Measurements from ENCODE around the gene ADAM21. TPM values are rescaled to one million over a fixed set of nuclear protein-coding genes. Genes with fewer than 3 reads are reported as not detected.
"Not testable (repeated sequence)": the region's sequence is repeated elsewhere in the genome, so short reads cannot be mapped to it uniquely, and the experiment has no call there.

ADAM21 gene
- total RNA-seq, 4 donors from 2014 or later, result not detected

DNA sequence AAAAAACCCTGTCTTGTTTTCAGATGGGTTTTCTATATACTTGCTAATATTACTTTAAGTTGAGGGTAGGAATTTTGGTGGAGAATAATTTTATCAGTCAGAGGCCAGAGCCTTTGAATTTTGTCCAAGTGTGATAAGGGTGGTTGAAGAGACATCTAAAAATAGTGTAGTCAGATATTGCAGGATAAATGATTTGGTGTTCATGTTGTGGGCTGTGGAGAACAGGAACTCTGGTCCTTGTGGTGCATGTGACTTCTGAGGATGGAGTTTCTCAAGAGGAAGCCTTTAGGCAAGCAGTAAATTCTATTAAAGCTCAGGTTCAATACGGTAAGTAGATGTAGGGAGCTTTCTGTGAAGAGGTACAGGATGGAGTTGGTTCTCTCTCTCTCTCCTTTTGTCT lies 2.8 kb downstream of the ADAM21 start:
- DNase-seq (ENCODE audit: low spot score) (no peak), ATAC-seq (ENCODE audit: low FRiP score) (no peak)
- no peak for TF ChIP-seq CTCF (IDR thresholded peaks at IDR 0.05)

DNA sequence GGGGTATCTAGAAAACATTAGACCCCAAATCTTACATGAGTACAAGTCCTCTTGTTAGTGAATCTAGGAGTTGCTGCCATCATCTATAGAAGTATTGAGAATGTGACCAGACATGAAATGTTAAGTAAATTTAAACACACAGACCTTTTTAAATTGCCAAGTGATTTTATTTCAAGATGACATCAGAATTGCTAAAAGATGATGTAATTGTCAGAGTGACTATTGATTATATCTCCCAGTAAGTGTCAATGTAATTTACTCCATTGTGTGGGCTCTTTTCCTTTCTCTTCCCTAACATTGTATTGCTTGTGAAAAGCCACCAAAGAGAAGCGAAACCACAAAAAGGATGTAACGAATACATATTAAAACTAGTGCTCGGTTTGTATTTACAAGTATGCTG lies 16.8 kb downstream of the ADAM21 start:
- DNase-seq (ENCODE audit: low spot score) (no peak), ATAC-seq (ENCODE audit: low FRiP score) (no peak)
- TF ChIP-seq CTCF (IDR thresholded peaks at IDR 0.05), result no peak

GRCh38 chr14:70470863-70471563 lies 19.0 kb downstream of the ADAM21 start:
- not testable (repeated sequence) for ATAC-seq (ENCODE audit: low FRiP score); DNase-seq (ENCODE audit: low spot score)

GRCh38 chr14:70472253-70473159 lies 20.5 kb downstream of the ADAM21 start:
- ATAC-seq (ENCODE audit: low FRiP score) (no peak), DNase-seq (ENCODE audit: low spot score) (no peak)
- no peak for TF ChIP-seq CTCF (IDR thresholded peaks at IDR 0.05)

GRCh38 chr14:70473825-70474224 lies 21.9 kb downstream of the ADAM21 start:
- no peak for DNase-seq (ENCODE audit: low spot score)
- no peak for ATAC-seq (ENCODE audit: low FRiP score)
- TF ChIP-seq CTCF (IDR thresholded peaks at IDR 0.05), result no peak

DNA sequence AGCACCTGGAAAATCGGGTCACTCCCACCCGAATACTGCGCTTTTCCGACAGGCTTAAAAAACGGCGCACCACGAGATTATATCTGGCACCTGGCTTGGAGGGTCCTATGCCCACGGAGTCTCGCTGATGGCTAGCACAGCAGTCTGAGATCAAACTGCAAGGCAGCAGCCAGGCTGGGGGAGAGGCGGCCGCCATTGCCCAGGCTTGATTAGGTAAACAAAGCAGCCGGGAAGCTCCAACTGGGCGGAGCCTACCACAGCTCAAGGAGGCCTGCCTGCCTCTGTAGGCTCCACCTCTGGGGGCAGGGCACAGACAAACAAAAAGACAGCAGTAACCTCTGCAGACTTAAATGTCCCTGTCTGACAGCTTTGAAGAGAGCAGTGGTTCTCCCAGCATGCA lies 23.5 kb downstream of the ADAM21 start:
- not testable (repeated sequence) for ATAC-seq (ENCODE audit: low FRiP score); DNase-seq (ENCODE audit: low spot score)

DNA sequence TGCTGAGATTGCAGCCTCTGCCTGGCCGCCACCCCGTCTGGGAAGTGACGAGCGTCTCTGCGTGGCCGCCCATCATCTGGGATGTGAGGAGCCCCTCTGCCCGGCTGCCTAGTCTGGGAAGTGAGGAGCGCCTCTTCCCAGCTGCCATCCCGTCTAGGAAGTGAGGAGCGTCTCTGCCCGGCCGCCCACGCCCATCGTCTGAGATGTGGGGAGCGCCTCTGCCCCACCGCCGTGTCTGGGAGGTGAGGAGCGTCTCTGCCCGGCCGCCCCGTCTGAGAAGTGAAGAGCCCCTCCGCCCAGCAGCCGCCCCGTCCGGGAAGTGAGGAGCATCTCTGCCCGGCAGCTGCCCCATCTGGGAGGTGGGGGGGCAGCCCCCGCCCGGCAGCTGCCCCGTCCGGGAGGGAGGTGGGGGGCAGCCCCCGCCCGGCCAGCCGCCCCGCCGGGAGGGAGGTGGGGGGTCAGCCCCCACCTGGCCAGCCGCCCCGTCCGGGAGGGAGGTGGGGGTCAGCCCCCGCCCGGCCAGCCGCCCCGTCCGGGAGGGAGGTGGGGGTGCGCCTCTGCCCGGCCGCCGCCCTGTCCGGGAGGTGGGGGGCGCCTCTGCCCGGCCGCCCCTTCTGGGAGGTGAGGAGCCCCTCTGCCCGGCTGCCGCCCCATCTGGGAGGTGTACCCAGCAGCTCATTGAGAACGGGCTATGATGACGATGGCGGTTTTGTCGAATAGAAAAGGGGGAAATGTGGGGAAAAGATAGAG lies 25.6 kb downstream of the ADAM21 start:
- not testable (repeated sequence) for DNase-seq (ENCODE audit: low spot score); ATAC-seq (ENCODE audit: low FRiP score)

DNA sequence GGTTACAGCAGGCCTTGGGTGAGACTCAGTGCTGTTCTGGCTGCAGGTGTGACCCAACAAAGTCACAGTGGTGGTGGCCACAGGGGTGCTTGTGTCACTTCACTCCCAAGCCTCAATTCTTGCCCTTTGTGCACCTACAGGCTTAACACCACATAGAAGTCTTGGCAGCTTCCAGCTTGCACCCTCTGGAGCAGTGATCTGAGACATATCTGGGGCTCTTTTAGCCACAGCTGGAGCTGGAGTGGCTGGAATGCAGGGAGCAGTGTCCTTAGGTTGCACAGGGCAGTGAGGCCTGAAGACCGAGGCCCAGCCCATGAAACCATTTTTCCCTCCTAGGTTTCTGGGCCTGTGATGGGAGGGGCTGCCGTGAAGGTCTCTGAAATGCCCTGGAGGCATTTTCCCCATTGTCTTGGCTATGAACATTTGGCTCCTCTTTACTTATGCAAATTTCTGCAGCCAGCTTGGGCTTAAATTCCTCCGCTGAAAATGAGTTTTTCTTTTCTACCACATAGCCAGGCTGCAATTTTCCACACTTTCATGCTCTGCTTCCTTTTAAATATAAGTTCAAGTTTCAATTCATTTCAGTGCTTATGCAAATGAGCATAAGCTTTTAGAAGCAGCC lies 37.7 kb downstream of the ADAM21 start:
- TF ChIP-seq CTCF (IDR thresholded peaks at IDR 0.05), result no peak
- ATAC-seq (ENCODE audit: low FRiP score) (no peak), DNase-seq (ENCODE audit: low spot score) (no peak)

Measured in omental fat pad (tissue), 4 donors.